GM12878 (cell line): Measurements from ENCODE around the gene GEMIN7.

Source experiments
- POLR2AphosphoS5 ChIP-seq: IDR thresholded peaks from 2 replicates; pipeline ENCODE4 v1.6.1; 2011; ENCODE audit warnings: mild to moderate bottlenecking, low read length, inconsistent platforms
- TF ChIP-seq, protein P1 (sequence below), 3 experiments: IDR thresholded peaks in 2 of 3; conservative IDR thresholded peaks in 1 of 3; 2 replicates each; pipeline ENCODE4 v1.5.1; 2011; ENCODE audit warnings: low read depth in 3 of 3, low read length in 3 of 3, mild to moderate bottlenecking in 3 of 3, control low read depth in 2 of 3, moderate library complexity in 2 of 3, inconsistent platforms in 1 of 3, mixed read lengths in 1 of 3; ENCODE audit not compliant: control insufficient read depth in 2 of 3, insufficient read depth in 1 of 3; ENCODE audit errors: extremely low read depth in 1 of 3

GRCh38 chr19:45046355-45046754, 32.7 kb upstream of the GEMIN7 start:
- TF ChIP-seq, protein P1, sequence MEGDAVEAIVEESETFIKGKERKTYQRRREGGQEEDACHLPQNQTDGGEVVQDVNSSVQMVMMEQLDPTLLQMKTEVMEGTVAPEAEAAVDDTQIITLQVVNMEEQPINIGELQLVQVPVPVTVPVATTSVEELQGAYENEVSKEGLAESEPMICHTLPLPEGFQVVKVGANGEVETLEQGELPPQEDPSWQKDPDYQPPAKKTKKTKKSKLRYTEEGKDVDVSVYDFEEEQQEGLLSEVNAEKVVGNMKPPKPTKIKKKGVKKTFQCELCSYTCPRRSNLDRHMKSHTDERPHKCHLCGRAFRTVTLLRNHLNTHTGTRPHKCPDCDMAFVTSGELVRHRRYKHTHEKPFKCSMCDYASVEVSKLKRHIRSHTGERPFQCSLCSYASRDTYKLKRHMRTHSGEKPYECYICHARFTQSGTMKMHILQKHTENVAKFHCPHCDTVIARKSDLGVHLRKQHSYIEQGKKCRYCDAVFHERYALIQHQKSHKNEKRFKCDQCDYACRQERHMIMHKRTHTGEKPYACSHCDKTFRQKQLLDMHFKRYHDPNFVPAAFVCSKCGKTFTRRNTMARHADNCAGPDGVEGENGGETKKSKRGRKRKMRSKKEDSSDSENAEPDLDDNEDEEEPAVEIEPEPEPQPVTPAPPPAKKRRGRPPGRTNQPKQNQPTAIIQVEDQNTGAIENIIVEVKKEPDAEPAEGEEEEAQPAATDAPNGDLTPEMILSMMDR (IDR thresholded peaks at IDR 0.05 in 2 of 3, conservative IDR thresholded peaks at IDR 0.05 in 1 of 3; ENCODE audit: control insufficient read depth in 2 of 3, extremely low read depth in 1 of 3, insufficient read depth in 1 of 3, low read depth in 3 of 3, low read length in 3 of 3), result no peak
- no peak for TF ChIP-seq POLR2AphosphoS5
